Epithelial cell of esophagus (primary cell): ENCODE measurements around the gene STAT3.

Experiments
- DNase-seq: peaks from one replicate; pipeline ENCODE4 v3.0.0; 2010; ENCODE audit warnings: low read depth
- H3K4me3 ChIP-seq: 2 replicates; pipeline ENCODE4 v1.5.1; 2011; ENCODE audit warnings: mild to moderate bottlenecking, low read length, control low read depth
- CTCF ChIP-seq: IDR thresholded peaks from 2 replicates; pipeline ENCODE4 v1.5.1; 2011; ENCODE audit warnings: low read depth, mild to moderate bottlenecking, low read length, control low read depth, inconsistent platforms; ENCODE audit not compliant: insufficient read depth; ENCODE audit errors: missing control alignments

Gene STAT3

DNA sequence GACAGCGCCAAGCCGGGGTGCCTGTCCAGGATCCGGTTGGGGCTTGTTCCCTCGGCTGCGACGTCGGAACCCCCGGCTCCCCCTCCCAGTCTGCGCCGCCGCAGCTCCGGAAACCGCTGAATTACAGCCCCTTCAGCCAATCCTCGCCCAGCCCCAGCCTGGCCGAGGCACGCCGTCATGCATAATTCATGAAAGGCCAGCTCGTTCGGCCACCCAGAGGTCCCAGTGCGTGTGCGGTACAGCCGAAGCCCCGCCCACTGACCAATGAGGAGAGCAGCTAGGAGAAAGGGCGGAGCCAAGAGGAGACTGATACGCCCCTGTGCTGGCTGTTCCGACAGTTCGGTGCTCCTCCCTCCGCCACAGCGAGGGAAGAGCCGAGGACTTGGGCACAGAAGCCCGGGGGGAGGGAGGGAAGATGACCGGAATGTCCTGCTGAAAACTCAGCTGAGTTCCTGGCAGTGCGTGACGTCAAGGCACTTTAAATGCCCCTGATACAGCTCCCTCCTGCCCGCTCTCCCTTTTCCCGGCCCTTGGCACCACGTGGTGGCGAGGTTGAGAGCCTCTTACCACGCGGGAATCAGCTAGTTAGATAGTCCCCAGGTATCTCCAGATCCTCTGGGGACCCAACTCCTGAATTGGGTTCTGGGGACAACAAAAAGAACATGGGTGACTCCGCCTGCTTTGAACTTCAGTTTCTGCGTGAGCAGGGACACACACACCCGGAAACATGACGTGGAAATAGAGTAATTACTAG, at the start of gene STAT3:
Gene STAT3, minus strand, starts transcription at position 62 of the 754 bp plus-strand sequence. CDS start 39,926 bp downstream, outside the sequence.
- peak within 1 kb of the TSS; percentile 77 for H3K4me3 ChIP-seq
- peak; percentile 100 for DNase-seq
- TF ChIP-seq CTCF: no peak

- H3K4me3 ChIP-seq: no peak overlapping the region
- DNase-seq: peak; percentile 87
- no peak for TF ChIP-seq CTCF
Observed at GRCh38 chr17:42436391-42436790, 48.1 kb upstream of the STAT3 start.

GRCh38 chr17:42431758-42432161, 43.5 kb upstream of the STAT3 start:
- DNase-seq: no peak
- TF ChIP-seq CTCF: no peak

DNA sequence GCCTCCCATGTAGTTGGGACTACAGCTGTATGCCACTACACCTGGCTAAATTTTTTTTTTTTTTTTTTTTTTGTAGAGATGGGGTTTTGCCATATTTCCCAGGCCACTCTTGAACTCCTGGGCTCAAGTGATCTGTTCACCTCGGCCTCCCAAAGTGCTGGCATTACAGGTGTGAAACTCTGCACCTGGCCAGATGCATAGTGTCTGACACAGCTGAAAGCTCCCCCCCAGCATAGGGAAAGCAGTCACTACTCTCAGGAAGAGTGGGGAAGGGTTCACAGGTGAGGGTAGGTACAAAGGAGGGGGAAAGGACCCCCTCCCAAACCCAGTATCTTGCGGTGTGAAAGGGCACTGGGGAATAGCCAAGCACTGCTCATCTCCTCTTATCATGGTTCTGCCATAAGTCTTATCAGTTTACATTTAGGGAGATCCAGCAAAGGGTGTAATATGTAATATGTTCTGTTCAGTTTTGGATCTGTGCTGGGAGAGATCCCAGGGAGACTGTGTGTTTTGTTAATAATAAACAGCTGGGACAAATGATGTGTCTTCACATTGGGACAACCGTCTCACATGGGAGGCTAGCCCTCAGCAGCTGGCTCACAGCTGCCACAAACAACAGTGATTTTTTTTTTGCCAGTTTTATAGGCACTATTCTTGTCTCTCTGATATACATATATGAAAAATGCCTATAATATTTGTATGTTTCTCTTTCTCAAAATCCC, 41.6 kb upstream of the STAT3 start:
- no peak for TF ChIP-seq CTCF
- DNase-seq: no peak
- no peak overlapping the region for H3K4me3 ChIP-seq

More at GRCh38 chr17:42431758-42432161, 43.5 kb upstream of the STAT3 start:
- no peak overlapping the region for H3K4me3 ChIP-seq

- peak; percentile 99 for DNase-seq
- H3K4me3 ChIP-seq: no peak overlapping the region
- peak; percentile 85 for TF ChIP-seq CTCF
Observed at GRCh38 chr17:42428141-42428944, 40.1 kb upstream of the STAT3 start.

DNA sequence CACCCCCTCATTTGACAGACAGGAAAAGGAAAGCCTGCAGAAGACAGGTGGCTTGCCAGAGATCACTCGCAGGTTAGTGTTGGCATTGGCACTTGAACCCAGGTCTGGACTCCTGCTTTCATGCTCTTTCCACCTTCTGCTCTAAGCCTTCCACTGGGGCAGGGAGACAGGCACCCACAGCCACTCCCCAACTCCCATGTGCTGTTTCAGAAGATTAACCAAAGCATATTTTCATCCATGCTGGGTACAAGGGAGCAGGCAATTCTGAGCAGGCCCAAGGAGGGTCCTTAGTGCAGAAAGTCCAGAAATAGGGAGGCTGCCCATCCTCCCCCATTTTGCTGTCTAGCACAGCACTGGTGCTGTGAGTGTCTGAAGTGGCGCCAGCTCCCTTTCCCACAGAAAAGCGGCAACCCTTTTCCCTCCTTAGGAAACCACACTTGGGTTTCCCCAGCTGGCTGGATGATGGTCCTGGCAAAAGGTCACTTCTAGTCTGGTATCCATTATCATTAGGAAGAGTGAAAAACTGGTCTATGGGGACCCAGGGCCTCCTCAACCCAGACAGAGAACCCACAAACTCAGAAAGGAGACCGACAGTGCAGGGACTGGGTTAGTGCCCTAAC, 36.9 kb upstream of the STAT3 start:
- no peak overlapping the region for H3K4me3 ChIP-seq
- DNase-seq: no peak
- no peak for TF ChIP-seq CTCF
